Stimulated activated CD4-positive, alpha-beta T cell treated with anti-CD3 and anti-CD28 coated beads, Interleukin-15, amount 100 ng/mL, for 48 hours (primary cell): ENCODE data around the gene TPM1.

Source experiments
- DNase-seq, 2 donors: peaks; one replicate each; pipeline ENCODE4 v3.0.0-alpha.2; 2020; ENCODE audit warnings: low read depth in 2 of 2

Gene TPM1

DNA sequence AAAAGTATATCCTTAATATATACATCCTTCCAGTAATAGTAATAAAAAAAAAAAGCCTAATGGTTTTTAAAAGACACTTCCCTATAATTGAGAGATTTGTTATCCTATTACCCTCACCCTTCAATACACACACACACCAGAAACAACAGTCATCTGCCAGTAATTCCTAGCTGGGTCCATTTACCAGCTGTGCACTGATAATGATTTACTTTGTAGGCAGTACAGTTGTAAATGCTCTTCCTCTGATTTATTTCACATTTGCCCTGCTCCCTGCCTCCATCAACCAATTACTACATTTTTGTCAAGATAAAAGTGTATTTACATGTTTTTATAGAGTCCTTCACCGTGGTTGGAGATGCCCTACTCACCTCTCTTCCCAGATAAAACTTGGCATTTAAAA is 12.4 kb downstream of the TPM1 start:
- no peak for DNase-seq

DNA sequence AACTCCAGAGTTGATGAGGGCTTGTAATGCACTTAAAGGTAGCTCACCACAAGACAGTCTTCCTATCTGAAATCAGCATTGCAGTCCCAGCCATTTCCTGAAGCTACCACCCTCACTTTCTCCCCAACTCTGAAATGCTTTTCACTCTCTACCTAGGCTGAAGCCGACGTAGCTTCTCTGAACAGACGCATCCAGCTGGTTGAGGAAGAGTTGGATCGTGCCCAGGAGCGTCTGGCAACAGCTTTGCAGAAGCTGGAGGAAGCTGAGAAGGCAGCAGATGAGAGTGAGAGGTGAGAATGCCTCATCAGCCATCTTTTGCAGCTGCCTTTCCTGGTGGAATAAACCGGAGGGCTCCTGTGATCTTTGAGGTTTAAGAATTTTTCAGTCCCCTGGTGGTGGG is 14.3 kb downstream of the TPM1 start:
- no peak for DNase-seq

DNA sequence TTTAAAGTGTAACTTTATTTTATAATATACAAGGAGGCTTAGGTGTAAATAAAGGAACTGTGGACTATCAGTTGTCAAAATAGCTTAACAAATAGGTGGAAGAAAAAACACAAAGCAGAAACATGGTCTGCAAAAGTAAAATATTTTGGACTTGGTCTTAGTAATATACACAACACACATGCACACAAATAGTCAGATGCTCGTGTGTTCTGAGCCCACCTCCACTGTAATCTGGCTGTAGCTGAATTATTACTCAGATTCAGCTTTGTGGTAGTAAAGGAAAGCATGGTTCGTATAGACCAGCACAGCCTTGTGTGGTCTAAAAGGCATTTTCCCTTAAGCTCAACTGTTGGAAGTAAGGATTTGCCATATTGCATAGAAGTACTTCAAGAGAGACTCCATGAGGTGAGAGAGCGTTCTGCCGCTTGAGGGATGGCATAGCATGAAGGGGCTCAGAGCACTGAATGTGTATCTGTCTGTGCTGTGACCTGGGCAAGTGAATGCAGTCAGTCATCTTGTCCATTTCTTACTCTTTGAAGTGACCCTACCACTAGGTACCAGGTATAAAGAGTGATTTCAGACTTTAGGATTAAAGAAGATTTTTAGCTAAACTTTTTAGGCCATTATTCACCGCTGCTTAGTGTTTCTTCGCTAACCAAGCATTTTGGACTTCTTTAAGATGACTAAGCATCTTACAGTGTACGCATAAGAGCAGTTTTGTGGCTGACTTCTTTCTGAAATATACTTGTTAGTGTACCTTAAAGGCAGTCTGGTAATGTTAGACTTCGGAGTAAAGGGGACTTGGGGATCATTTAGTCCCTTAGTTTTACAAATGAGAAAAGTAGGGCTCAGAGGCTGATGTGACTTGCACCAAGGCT is 15.2 kb downstream of the TPM1 start:
- no peak for DNase-seq

DNA sequence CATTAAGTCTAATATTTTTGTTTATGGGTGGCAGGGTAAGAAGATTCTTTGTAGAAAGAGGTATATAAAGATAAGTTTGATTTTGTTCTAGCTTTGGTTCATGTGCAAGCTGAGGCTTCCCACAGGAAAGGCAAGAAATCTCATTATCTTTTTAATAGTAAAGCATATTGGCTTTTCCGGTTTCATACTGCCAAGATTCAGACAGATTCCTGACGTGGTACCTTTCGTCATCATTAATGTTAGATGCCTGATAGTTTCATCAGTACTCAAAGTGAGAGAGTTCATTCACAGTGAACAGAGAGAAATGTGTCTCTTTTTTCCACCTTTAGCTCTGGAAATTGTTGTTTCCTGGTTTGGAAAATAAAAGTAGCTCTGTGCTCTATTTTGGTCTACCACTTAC is 16.5 kb downstream of the TPM1 start:
- DNase-seq, result no peak

DNA sequence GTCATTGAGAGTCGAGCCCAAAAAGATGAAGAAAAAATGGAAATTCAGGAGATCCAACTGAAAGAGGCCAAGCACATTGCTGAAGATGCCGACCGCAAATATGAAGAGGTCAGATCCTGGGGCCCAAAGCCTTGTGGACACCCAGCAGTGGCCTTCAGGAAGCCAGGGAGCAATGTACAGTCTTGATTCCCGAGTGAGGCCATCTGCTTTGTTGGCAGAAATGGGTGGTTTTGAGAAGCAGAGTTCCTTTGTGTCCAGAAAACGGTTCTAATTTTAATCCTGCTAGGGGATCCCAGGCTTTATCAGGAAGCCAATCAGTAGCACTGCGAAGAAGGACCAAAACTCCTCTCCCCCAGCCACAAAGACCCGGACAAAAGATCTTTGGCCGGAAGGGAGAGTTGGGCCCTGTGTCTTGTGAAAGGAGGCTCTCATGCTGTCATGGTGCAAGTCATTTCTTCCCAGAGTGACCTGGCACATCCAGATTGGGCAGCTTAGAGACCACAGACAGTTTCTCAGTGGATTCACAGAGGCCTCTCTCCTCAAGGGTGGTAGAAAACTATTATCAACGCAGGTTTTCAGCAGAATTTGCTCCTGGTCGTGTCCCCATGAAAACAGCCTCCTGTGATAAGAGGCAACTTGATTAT is 17.1 kb downstream of the TPM1 start:
- DNase-seq, result no peak

DNA sequence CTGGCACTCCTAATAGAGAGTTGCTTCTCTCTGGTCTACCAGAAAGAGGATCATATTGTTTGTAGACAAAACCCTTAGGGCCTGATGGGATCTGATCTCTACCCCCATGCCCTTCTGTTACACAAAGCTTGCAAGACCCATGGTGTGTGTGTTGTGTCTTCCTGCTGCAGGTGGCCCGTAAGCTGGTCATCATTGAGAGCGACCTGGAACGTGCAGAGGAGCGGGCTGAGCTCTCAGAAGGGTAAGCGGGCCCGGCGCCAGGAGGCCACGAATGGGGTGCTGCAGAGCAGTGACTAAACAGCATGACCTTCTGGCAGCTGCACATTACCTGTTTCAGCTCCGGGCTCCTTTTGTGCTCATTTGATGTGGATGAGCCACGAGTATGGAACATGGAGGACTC is 18.2 kb downstream of the TPM1 start:
- no peak for DNase-seq

DNA sequence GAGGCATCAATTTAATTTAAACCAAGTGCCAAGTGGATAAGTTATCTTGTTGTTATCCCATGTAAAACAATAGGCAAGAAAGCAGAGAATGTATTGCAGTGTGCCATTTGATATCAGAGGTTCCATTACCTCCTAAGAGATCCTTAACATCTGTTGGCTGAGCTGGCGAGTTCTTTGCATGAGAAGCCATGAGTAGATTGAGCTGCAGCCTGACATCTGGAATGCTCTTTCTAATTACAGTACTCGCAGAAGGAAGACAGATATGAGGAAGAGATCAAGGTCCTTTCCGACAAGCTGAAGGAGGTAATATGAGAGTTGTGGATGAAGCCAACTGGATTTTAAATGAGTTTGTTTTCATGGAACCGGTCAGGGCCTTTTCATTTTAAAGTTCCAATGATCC is 19.4 kb downstream of the TPM1 start:
- no peak for DNase-seq

DNA sequence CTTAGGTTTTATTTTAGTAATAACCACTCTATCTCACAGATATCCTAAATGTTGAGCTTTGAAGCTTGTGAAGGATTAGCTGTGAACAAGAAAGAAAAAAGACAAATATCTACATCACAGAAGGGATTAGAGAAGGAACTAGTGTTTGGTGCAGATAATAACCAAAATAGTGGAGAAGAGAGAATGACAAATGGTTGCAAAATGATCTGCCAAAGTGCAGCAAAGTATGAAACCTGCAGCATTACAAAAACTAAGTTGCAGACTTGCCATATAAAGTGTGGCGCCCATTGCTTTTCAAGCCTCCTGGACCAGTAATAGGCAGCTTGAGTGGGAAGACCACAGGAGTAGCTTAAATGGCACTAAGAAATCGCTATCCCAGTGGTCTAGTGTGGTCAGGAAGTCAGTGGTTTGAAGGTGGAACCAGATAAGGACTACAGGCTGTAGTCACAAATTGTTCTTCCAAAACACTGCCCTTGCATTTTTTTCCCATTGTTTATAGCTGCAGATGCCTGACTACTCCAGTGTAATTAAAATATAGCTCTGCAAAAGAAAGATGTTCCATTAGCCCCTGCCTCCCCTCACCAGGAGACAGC is 20.7 kb downstream of the TPM1 start:
- DNase-seq, result no peak

DNA sequence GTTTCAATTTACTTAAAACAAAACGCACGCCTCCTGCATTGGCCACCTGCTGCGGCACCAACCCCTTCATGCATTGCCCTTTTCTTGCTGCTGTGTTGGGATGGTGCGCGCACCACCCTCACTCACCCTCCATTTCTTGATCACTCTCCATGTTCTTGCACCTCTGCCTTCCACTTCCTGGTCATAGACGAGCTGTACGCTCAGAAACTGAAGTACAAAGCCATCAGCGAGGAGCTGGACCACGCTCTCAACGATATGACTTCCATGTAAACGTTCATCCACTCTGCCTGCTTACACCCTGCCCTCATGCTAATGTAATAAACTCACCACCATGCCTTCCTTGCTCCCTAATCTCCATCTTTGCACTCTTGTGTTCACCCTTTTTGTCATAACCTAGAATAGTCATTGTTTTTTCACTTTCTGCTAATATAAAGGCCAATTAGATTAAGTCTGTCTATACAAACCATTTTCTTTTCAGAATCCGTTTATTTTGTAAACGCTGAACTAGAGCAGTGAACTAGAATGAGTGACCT is 21.4 kb downstream of the TPM1 start:
- DNase-seq, result no peak

DNA sequence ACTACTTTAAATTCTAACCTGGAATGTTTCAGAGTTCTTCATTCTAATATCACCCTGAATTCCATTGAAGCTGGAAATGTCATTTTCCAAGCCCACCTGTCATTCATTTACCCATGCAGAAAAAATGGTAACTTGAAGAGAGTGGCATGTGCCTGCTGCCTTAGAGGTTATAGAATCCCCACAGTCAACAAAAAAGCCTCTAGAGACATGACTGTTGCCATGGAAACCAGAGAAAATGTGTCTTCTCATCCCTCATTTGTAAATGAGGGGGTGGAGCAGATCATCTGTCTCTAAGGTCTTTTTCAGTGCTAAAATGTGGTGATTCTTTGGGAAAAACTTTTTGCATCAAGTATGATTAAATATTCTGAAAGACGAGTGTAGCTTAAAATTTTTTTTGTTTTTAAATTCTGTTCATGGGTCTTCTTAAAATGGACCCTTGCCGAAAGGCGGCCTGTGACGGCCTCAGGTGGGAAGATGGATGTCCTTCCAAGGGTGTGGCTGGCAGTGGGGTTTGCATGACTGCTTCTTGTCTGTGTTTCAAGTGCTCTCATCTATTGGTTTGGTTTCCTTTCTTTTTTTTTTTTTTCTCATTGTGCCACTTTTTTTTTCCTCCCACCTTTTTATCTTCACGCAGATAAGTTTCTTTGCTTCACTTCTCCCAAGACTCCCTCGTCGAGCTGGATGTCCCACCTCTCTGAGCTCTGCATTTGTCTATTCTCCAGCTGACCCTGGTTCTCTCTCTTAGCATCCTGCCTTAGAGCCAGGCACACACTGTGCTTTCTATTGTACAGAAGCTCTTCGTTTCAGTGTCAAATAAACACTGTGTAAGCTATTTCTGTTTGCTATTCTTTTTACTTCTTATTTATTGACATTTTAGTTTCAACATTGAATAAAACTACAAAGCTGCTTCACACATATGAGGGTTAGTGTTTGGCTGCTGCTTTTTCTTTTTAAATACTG is 23.0 kb downstream of the TPM1 start:
- no peak for DNase-seq

DNA sequence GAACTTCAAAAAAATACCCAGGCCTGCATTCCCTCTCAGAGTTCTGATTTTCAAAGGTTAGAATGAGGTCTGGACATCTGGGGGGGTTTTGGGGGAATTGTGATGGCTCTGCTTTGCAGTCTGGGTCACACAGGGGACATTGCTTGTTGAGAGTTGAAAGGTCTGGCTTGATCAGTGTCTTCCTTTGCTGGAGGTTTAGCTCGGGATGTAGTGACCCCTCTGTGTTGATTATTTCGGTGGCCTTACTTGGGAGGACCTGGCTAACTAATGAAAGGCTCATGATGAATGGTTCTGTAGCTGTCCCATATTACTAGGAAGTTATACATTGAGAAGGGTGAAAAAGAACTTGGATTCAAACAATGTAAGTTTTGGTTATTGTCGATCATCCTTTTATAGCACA is 23.7 kb downstream of the TPM1 start:
- no peak for DNase-seq

DNA sequence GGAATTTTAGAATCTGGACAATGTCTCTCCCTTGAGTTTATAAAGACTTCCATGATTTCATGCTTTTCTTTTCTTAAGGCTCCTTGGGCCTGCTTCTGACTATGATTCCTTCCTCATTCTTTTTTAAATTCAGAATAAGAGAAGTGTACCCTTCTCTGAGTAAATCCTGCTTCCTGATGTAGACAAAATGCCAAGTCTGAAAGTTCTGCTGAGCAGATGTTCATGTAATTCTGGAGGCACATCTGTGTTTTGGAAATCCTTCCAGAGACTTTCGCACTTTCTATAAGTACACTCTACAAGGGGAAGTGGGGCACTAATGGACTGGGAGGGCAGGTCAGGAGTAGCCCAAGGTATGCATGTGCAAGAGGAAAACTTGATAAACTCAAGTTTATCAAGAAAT is 24.8 kb downstream of the TPM1 start:
- no peak for DNase-seq

DNA sequence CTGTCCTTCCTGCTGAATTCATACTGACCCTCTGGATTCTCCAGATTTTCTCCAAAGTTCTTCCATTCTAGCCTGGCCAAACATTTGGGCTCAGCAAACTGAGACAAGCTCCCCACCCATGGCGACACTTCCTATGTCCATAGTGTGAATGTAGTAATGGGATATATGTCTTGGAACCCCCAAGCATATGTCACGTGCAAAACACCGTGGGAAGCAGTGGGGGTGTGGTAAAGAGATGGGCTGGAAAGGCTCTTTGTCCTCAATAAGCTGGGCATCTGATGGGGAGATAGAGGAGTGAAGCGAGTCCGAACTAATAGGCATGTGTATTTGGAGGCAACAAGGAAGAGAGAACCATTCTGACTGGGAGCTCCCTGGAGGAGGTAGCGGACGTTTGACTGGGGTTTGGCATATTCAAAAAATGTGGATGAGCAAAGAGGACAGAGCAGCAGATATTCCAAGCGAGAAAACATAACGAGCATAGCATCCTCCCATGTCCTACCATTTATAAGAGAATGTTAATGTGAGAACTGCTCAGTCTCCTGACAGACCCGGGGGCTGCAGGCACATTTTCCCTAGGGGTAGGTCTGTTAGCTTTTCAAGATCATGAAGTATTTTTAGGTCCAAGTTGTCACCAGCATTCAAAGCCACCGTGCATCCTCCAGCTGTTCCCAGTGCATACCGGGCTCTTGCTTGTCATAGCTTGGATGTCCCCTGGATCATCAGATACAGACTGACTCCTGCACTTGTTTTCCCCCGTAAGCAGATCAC is 25.6 kb downstream of the TPM1 start:
- no peak for DNase-seq

DNA sequence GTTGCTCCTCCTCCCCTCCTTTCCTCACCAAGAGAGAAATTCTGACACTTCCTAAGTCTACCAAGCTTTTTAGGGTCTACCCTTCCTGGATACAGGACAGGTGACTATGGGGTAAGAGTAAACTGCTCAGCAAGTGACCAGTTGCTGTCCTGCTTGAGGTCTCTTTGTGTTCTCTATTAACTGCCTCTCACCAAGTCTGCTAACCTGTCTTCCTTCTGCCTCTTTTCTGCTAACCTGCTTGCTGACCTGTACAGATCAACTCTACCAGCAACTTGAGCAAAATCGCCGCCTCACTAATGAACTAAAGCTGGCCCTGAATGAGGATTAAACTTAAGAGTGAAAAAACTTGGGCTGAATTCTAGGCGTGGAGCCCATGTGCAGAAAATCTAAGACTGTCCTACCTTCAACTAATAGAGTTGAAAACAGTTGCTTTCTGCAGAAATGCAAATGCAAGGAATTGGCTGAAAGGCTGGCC is 27.1 kb downstream of the TPM1 start:
- DNase-seq, result no peak

DNA sequence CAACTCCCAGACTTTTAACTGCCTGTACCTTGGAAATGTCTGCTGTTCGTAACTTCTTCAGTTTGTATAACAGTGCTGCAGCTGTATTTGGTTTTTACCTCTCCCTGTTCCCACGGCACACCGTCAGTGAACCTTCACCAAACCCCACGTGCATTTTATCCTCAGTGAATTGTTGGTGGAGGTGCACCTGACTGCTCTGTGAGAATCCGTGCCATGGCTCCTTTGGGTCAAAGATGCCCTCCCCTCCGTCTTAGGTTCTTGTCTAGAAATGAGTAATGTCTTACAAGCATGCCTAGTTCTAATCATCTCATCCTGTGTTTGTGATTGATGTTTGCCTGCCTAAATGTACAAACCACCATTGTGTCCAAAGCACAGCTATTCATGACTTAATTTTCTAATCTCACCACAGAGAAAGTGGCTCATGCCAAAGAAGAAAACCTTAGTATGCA is 28.2 kb downstream of the TPM1 start:
- DNase-seq, result no peak

DNA sequence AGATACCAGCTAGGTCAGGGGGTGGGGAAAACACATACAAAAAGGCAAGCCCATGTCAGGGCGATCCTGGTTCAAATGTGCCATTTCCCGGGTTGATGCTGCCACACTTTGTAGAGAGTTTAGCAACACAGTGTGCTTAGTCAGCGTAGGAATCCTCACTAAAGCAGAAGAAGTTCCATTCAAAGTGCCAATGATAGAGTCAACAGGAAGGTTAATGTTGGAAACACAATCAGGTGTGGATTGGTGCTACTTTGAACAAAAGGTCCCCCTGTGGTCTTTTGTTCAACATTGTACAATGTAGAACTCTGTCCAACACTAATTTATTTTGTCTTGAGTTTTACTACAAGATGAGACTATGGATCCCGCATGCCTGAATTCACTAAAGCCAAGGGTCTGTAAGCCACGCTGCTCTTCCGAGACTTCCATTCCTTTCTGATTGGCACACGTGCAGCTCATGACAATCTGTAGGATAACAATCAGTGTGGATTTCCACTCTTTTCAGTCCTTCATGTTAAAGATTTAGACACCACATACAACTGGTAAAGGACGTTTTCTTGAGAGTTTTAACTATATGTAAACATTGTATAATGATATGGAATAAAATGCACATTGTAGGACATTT is 28.9 kb downstream of the TPM1 start:
- DNase-seq, result no peak

DNA sequence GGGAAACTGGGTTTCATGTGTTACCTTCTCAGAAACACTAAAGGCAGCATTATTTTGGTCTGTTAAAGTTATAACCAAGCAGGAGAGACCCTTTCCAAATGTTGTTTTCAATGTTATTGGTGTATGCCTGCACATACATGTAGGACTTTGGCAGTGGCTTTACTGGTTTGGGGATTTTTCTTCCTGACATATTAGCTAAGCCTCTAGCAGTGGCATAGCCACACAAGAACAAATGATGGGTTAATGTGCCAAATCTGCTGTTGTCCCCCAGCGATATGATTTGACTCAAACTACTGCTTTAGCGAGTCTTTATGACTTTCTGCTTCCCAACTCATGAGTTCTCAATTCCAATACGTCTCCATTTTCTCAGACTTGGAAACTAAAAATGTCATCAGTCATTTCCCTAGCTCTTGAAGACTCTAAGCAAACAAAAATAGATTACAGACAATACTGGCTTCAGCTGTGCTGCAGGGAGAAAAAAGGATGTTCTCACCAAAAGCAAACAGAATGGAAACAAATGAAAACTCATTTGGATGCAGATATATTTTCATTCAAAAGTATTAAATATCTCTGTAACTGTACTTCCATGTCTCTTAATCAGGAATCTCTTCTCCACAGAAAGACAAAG is 29.6 kb downstream of the TPM1 start:
- DNase-seq, result no peak

DNA sequence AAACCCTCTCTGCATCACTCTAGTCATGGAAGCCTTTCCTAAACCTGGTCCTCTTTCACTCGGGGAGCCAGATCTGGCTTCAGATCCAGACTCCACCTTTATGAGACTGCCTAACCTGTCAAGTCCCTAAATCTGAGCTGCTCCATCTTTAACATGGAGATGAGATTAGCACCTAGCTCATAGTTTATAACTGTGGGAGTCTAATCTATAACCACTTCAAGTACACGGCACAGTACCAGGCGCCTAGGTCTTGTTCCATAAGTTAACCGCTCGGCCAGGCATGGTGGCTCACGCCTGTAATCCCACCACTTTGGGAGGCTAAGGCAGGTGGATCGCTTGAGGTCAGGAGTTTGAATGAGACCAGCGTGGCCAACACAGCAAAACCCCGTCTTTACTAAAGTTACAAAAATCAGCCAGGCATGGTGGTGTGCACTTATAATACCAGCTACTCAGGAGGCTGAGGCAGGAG is 30.3 kb downstream of the TPM1 start:
- DNase-seq, result no peak

DNA sequence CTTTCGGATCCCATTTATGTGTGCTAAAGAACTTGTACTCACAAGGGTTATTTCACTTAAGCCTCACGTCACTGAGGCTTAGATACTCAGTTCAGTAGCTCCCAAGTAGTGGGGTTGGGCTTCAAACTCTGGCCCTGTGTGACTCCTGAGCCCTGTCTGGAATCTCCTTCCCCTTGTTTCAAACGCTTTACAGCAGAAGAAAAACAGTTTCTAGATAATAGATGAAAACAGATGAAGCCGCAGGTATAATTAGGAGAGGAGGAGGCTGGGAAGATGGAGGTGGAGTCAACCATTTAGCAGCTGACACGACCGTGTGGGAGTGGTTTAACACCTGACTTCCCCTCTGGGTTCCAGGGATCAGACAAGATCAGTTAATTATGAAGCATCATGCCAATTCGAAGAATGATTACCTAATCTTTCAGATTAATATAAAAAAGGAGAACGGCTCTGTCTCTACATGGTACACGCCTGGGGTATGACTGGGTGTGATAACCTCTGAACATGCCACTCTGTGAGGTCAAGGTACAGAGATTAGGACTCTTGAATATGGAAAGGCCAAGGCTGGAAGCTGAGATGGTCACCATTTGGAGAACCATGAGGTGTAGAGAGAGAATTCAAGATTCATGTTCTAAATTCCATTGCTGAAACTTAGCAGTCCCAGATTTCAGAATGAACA is 31.1 kb downstream of the TPM1 start:
- DNase-seq, result no peak
